HG03097 (cell line): ENCODE results near the gene ZBTB16.

Experiments used
- ATAC-seq: cut with Tn5 transposase; IDR thresholded peaks from one replicate; pipeline ENCODE4 v1.9.1; 2021; ENCODE audit not compliant: unreplicated experiment, low FRiP score

The ZBTB16 gene

DNA sequence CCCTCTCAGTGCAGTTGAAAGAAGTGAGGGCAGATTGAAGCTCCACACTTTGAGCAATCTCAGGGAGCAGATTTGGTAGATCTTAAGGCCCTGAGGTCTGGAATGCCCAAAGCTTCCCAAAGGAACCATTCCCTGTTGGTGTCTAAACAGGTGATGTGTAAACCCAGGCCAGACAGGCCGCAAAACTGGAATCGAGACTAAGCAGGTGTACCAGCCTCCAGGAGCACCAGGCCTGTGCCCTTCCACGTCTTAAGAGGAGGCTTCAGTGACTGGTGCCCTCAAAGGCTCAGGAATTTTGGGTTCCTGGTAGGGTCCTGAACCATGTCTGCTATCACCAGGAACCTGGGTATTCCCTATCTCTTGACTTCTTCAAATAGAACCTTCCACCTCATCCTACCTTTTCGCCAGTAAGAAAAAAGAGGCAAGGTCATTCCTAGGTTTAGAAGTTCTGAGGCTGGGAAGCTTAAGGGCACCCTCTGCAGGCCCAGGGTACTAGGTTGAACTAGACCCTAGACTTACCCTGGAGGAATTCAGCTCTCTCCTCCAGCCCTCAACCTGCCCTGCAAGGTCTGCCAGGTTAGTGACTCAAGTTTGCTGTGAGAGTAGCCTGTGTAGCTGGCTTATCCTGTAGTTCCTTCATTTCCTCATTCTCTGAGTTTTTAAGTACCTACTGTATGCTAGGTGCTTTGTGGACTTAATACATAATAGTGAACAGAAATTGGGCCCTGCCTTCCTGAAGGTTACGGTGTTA lies 136.6 kb downstream of the ZBTB16 start:
- ATAC-seq, result no peak

DNA sequence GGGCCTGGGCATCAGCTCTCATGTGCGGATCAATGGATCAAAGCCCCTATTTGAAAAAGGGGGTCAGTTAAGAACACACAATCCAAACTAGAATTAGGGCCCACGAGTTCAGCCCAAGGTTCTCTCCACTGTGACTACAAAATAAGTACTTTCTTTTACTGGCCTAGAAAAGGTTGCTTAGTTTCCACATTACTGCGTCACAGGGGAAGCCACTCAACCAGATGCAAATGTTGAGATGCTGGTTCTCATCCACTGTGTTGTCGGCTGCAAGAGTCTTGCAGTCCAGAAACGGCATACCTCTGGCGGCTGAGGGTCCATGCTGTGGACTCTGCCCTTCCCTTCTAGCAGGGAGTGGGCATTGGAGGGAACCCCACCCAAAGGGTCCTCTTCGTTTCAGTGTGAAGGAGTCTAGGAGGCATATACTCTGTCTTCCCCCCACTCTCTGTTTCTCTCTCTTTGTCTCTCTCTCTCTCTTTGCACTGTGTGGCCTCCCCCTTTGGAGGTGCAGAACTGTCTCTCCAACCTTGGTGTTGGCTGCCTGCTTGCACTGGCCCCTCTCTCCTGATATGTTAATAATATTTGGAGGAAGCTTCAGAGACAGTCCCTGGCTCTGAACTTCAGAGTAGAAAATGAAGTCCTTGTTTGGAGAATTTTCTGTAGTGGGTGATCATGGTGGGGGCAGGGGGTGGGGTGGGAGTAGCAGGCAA lies 137.6 kb downstream of the ZBTB16 start:
- no peak for ATAC-seq

DNA sequence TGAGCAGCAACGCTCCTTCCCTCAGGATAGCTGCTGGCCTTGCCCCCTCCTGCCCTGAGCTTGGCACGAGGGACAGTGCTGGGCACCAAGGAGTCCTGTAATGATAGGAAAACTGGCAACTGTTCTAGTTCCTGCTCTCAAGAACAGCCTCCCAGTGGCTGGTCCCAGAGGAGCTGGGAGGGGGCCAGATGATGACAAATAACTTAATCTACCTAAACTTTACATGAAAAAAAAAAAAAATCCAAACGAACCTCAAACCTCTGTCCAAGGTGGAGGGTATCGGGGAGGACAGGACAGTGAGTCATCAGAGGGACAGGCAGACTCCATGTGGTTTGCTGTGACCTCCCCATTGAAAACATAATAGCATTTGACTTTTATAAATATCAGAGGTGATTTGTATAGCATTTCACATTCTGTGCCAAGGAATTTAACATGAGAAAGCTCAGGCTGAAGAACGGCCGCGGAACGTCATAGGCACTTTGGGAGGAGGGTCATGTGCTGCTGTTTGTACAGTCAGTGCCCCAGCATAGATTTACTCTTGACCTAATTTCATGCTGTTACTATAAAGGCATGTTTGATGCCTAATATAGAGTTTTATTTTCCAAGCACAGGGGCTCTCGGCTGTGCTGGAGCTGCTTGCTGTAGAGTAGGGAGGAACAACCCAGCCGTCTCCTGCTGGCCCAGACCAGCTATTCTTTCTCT lies 138.4 kb downstream of the ZBTB16 start:
- ATAC-seq, result no peak

DNA sequence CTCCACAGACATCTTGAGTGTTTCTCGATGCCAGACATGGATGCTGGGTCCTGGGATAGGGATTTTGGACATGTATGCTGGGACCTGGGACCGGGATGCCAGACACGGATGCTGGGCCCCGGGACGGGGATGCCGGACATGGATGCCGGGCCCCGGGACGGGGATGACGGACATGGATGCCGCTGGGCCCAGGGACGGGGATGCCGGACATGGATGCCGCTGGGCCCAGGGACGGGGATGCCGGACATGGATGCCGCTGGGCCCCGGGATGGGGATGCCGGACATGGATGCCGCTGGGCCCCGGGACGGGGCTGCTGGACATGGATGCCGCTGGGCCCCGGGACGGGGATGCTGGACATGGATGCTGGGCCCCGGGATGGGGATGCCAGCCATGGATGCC lies 139.5 kb downstream of the ZBTB16 start:
- ATAC-seq, result no peak

DNA sequence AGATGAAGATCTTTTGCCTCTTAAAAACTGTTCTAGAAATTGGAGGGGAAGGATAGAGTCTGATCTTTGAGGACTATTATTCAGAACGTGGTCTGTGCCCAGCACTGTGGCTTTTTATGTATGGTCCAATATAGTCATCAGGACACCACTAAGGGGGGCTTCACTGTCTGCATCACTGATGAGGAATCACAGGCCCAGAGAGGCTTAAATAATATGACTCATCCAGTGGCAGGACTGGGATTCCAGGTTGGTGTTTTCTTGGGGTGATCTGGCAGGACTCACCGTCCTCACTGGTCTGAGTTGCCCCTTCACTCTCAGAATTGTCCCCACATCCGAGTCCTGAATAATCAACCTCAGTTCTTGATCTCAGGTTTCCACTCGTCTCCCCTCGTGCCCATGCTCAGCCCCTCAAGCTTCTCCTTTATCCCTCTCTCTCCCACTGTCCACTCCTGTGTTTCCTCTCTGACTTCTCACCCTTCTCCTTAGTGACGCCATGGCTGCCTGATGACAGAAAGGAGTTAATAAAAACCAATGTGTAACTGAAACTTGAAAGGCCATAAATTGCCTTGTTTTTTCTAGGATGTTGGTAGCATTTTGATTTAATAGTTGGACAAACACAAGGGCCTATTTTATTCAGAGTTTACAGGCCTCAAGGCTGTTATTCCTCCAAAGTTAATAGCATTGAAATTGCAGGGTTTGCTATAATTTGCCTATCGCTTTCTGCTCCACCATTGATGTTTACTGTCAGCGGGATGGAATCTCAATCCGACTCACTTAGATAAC lies 141.0 kb downstream of the ZBTB16 start:
- ATAC-seq, result no peak

DNA sequence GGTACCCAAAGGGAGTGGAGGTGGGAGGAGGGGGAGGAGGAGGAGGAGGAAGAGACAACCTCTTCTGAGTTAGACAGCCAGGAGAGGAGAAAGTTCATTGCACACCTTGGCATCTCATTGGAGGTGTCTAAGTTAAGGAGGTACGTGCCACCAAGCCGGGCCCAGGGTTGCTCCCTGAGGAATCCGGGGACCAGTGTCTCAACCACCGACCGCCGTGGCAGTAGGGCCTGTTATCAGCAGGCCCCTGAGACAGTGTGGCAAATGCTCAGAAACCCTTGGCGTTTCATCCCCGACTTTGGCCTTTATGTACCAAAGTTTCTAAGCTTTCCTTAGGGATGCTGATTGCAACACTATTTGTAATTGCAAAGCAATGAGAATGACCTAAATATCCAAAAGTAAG lies 141.7 kb downstream of the ZBTB16 start:
- no peak for ATAC-seq

DNA sequence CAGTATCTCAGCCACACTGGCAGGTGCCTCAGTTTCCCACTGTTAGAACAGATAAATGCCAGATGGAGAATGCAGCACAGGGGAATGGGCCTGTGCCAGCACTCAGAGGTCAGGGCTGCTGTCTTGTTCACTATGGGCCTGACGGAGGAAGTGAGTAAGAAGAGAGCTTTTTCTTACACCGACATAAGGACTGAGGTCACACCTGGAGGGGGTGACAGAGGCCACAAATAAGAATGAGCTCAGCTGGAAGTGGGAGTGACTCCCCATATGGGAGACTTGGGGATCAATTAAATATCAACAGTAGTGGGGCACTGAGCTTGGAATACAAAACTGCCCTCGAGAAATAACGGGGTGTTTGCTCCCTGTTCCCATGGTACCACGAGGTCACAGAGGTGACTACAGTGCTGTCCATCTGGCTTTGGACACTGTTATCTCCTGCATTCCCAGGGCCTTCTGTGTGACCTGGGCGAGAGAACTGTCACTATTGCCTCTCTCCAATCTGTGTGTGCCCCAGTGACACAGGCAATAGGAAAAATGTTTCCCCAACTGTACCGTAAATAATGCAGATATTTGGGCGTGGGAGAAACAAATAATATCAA lies 142.6 kb downstream of the ZBTB16 start:
- no peak for ATAC-seq

DNA sequence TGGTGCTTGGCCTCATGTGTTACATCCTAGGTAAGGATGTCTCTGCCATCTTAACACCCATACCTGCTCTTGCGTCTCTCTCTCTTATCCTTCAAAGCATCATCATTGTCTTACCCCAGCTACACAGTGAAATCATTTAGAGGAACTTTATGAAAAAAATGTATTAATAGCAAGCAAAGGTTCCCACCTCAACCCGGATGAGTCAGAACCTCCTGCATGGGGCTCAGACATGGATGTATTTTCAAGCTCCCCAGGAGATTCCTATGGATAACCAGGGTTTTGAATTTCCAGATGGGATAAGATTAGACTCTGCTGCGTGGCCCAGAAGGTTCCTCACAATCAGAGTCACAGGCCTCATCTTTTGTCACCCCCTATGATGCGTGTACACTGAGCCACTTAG lies 147.6 kb downstream of the ZBTB16 start:
- ATAC-seq, result no peak

DNA sequence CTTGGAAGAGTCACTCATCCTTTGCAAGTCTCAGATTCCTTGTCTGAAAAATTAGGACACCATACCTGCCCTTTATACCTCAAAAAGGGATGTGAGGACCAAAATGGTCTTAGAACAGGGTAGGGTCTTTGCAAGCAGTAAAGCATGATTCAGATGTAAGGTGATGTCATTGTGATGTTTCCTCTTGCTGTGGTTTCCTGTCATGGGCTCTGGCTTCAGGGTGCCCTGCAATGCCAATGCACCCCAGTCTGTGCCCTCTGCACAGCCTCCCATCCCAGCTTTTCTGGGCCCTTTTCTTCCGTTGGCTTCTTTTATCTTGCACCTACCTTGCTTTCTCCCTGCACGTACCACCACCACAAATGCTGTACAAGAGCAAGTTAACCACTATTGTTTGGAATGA lies 148.9 kb downstream of the ZBTB16 start:
- no peak for ATAC-seq

DNA sequence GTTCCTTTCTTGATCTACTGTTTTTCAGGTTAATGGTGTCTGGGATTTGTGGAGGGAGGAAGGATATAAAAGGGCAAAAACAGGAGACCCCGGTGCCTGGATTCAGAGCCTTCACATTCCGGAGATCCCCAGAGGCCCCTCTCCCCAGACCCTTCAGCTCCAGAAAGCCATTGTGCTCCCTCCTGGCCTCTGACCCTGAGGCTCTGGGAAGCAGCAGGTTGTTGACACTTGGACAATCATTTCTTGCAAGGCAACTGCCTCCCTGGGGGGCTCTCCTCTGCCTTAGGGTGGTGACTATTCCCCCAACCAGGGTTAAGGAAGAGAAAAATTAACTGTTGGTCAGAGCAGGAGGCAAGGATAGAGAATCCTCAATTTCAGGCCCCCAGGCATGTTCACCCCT lies 149.8 kb downstream of the ZBTB16 start:
- no peak for ATAC-seq

DNA sequence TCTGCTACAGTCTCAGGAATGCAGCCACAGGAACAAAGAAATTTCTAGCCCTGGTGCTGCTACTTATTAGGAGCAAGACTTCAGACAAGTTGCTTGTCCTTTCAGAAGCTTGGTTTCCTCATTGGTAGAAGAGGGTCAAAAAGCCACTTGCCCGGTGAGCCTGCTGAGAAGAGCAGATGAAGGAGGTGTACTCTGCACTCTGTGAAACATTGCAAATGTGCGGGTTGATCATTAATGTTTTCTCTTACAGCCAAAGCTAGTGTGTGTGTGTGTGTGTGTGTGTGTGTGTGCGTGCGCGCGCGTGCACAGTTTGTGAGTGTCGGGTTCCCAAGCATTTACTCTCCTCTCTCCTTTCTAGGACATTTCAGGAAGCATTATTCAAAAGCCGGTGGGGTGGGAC lies 150.4 kb downstream of the ZBTB16 start:
- ATAC-seq, result no peak

DNA sequence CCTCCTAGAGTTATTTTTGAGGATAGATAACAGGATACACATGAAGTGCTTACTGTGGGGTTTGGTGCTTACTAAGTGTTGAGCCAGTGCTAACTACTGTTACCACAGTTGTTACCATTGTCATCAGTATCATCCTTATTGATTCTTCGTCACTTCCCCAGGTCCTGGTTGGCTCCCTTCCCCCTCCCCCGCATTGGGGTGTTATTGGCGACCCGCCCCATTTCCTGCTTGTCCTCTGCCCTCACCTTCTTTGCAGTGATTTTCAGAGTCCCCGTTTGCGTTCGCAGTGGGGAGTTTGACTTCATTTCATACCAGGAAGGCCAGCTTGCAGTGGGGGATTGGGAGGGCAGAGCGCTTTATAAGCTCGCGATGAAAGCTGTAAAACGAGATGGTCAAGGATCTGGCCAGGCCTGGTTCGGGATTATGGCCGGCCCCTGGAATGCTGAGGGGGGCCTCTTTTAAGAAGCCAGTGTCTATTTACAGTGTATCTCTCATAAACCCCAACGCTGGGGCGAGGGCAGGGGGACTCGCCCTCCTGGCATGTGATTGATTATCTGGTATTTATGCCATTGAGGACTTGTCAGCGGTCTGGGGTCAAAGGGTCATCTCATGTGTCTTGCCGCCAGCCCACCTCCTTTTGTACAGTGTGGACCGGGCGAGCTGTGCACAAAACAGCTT lies 152.1 kb downstream of the ZBTB16 start:
- ATAC-seq, result no peak

DNA sequence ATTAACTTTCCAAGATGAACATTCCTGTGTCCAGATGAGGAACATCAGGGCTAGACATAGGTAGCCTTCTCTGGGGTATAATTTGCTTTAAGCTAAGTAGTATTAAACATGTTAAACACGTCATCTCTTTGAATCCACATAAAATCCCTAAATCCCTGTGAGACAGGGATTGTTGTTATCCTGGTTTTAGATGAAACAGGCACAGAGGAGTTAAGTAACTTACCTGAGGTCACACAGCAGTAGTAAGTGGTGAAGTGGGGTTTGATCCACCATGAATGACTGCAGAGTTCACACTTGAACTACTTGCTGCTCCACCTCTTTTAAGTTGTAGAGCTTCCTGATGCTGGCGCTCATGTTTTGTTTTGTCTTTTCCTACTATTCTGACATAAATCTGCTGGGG lies 154.1 kb downstream of the ZBTB16 start:
- ATAC-seq, result no peak

DNA sequence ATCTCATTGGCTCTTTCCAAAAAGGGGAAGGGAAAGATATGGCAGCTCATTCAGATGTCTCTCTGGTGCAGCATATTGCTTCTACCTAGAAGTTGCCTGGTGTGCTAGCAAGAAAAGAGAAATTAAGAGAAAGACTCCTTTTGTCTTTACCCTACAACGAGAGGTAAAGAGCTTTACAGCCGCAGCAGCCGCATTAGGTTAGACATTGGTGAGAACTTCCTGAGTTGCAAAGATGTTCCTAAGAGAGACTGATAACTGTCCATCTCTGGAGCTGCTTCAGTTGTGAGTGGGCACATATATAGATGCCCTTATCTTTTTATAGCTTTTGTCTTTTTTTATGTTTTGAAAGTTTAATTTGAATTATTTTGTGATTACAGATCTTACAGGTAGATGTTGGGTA lies 155.9 kb downstream of the ZBTB16 start:
- no peak for ATAC-seq

DNA sequence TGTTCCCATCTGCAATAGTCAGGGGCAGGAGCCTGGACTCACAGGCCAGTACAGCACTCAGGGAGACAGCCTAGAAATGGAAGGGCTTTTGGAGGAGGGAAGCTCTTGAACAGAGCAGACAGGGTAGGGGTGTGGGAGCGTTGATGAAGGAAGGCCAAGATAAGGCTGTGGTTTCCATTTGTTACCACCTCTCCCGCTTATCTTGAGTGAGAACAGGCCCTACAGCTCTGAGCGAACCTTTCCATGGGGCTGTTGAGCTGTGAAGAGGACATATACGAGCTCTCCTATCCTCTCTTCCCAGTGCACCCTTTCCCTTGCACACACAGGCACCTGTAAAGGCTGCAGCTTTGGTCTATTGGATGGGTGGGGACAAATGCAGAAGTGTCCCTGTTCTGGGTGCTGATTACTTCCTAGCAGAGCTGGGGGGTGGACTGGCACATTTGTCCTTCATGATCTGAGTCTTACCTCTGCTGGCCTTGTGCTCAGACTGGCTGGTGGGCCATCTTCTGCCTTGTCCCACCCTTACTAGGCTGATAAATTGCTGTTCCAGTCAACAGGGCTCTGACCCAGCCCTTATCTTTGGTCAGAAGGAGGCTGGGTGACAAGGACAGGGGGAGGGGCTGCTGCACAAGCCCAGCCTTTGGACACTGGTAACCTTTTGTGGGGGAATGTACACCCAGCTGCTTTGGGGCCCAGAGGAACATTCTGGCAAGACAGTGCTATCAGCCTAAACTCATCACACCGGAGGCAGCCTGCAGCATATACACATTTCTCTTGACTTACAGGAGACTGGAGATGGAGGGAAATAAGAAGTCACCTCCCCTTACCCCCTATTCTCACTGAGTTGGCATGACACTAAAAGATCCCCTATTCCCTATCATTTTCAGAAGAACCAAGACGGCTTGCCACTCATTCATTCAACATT lies 156.6 kb downstream of the ZBTB16 start:
- no peak for ATAC-seq

DNA sequence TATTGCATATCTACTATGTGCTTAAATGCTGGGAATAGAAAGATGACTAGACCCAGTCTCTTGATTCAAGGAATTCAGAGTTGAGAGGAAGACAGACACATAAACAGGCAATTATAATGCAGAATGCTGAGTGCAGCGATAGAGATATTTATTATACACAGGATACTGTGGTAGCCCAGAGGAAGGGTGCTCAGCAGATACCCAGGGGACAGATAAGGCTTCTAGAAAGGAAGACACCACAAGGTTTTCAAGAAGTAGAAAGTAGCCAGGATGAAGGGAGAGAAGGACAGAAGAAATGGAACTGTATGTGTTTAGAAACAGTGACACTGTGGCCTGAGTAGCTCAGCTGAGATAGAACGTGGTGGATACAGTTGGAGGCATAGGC lies 157.3 kb downstream of the ZBTB16 start:
- ATAC-seq, result no peak

DNA sequence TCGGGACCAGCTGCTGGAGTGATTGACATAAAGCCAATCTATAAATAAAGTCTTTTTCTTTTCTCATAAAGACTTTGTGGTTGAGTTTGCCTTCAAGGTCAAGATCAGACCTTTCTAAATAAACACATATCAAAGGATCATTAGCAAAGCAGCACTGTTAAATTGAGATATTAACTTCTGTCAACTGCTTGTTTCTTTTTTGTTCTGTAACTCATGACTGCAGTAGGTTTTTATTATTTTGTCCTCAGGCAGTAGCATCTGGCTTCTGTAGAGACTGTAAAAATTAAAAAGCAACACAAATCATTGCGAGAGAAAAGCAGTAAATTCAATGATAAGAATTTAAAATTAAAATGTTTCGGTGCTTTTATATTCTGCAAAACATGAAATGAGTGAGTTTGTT lies 159.0 kb downstream of the ZBTB16 start:
- no peak for ATAC-seq

DNA sequence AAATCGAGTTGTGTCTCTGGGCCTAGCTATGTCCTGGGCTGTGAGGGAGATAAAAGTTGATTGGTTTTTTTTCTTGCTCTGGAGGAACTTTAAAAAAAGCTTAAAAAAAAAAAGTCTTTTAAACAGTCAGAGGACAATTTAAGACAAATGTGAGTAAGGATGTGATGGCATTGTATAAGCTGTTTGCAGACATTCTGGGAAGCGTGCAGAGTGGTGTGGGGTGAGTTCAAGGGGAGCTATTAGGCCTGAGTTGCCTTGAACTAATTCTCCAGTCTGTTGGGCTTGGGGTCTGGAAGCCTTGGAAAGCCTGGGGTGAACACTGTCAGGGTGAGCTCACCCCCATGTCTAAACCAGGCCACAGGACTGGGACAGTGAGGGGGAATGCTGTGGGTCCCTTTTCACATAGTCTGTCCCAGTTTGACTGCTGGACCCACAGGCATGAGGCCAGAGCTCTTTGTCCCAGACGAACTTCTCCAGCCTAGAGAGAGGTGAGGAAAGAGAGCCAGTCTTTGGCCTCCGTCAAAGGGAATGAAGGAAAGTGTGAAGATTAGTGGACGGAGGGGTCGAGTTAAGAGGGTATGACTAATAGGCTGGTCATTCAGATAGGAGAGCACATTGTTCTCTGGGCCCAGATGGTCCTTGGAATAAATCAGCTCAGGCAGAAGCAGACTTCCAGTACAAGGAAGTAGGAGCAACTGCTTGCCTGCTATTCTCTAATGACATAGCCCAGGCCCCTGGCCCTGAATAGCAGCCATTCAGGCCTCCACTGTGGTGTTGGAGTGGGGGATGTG lies 160.2 kb downstream of the ZBTB16 start:
- no peak for ATAC-seq
